GM20000 (cell line): Measurements from ENCODE around the gene DNAH3.
A peak's percentile ranks its signal among the peaks of the same experiment; 100 is the strongest.
"Not testable (repeated sequence)": the region's sequence is repeated elsewhere in the genome, so short reads cannot be mapped to it uniquely, and the experiment has no call there.

Experiments used
- DNase-seq: peaks from one replicate; pipeline ENCODE4 v3.0.0; 2012; ENCODE audit warnings: low spot score
- TF ChIP-seq, protein P1 (sequence below): IDR thresholded peaks from 2 replicates; pipeline ENCODE4 v1.5.1; 2012; ENCODE audit warnings: mild to moderate bottlenecking, control low read depth; ENCODE audit errors: extremely low read depth, missing control alignments

DNAH3 gene

DNA sequence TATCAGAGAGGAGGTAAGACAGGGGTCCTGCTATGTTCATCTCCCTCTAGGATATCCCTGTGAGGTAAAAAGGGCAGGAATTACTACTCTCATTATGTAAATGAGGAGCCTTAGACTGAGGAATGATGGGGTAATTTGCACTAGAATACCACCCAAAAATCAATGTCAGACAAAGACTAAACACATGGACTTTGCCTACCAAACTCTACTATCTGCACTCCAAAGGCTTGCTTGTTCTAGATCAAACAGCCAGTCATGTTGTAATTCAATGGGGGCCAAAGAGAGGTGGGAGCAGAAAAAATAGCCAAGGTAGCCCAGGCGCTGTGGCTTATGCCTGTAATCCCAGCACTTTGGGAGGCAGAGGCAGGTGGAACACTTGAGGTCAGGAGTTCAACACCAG, 129.3 kb downstream of the DNAH3 start:
- TF ChIP-seq, protein P1, sequence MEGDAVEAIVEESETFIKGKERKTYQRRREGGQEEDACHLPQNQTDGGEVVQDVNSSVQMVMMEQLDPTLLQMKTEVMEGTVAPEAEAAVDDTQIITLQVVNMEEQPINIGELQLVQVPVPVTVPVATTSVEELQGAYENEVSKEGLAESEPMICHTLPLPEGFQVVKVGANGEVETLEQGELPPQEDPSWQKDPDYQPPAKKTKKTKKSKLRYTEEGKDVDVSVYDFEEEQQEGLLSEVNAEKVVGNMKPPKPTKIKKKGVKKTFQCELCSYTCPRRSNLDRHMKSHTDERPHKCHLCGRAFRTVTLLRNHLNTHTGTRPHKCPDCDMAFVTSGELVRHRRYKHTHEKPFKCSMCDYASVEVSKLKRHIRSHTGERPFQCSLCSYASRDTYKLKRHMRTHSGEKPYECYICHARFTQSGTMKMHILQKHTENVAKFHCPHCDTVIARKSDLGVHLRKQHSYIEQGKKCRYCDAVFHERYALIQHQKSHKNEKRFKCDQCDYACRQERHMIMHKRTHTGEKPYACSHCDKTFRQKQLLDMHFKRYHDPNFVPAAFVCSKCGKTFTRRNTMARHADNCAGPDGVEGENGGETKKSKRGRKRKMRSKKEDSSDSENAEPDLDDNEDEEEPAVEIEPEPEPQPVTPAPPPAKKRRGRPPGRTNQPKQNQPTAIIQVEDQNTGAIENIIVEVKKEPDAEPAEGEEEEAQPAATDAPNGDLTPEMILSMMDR = no peak
- no peak for DNase-seq

DNA sequence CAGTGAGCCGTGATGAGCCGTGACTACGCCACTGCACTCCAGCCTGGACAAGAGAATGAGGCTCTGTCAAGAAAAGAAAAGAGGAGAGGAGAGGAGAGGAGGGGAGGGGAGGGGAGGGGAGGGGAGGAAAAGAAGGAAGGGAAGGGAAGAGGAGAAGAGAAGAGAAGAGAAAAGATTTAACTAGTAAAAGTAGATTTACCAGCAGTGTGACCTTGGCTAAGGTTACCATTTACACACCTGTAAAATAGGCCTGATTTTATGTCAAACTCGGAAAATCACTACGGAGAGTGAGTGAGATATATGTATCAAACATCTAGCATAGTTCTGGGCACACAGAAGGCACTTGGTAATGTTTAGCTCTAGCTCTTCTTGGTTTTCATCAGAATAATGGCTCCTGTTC, 140.8 kb downstream of the DNAH3 start:
- DNase-seq = no peak
- TF ChIP-seq, protein P1 = no peak

DNA sequence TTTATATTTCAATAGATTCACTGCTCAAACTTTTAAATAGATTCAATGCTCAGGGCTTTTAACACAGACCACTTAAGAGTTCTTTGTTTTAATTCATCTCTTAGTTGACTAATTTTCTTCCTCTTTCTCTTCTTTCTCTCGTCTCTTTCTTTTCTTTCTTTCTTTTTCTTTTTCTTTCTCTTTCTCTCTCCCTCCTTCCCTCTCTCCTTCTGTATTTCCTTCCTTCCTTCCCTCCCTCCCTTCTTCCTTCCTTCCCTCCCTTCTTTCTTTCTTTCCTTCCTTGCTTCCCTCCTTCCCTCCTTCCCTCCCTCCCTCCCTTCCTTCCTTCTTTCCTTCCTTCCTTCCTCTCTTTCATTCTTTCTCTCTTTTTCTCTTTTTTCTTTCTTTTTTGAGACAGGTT, 145.6 kb downstream of the DNAH3 start:
- DNase-seq = no peak
- TF ChIP-seq, protein P1 = no peak

DNA sequence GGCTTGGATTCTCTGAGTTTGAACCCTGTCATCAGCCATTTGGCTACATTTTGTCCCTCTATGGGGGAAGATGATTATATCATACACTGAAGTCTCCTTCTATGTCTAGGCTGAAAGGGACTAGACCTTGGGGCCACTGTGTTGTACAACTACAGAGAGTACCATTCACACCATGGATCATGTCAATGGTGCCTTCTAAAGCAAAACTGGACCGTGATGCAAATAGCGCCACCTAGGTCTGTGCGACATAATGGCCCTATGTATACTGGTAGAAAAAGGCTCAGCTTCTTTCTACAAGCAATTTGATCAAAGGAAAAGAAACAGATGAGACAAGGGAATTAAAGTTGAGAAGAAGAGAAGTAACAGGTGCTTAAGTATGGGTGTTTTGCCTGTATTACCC, 149.4 kb downstream of the DNAH3 start:
- TF ChIP-seq, protein P1 = peak; percentile 11
- peak; percentile 40 for DNase-seq

DNA sequence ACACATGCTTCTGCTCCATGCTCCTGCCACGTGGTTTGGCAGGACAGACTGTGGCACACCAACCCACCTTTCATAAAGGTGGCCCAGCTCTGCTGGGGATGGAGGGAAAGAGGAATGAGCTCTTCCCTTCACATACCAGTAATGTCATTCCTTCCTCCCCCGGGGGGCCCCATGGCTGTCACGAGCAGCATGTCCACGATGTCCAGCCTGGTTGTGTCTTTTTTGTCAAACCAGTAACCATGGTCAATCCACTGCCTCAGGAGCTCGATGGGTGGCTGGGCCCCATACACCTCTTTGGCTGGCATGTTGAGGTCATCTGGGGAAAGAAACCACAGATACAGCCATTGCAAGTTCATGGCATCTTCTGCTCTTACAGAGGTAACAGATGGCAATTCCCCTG, 153.5 kb downstream of the DNAH3 start:
- no peak for DNase-seq
- TF ChIP-seq, protein P1 = no peak

DNA sequence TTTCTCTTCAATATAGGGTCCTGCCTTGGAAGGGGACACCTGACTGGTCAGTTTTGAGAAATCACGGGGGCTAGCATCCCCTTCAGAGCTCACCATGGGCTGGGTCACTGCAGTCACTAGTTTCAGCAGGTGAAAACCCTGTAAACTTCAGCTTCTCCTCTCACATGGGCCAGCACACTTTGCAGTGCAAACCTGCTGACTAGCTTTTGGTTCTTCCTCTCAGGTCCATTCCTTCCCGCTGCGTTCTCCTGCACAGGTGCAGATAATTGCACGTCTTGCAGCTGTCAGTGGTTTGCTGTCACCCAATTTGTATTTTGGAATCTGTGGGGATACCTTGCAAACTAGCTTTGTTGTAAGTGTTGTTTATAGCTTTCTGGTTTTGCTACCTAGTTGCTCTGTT, 154.9 kb downstream of the DNAH3 start:
- TF ChIP-seq, protein P1 = no peak

DNA sequence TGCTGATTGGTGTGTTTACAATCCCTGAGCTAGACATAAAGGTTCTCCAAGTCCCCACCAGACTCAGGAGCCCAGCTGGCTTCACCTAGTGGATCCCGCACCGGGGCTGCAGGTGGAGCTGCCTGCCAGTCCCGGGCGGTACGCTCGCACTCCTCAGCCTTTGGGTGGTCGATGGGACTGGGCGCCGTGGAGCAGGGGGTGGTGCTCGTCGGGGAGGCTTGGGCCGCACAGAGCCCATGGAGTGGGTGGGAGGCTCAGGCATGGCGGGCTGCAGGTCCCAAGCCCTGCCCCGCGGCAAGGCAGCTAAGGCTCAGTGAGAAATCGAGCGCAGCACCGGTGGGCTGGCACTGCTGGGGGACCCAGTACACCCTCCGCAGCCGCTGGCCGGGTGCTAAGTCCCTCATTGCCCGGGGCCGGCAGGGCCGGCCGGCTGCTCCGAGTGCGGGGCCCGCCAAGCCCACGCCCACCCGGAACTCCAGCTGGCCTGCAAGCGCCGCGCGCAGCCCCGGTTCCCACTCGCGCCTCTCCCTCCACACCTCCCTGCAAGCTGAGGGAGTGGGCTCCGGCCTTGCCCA, 161.1 kb downstream of the DNAH3 start:
- not testable (repeated sequence) for DNase-seq

More for the DNA sequence above, 154.9 kb downstream of the DNAH3 start:
- peak; percentile 3 for DNase-seq

DNA sequence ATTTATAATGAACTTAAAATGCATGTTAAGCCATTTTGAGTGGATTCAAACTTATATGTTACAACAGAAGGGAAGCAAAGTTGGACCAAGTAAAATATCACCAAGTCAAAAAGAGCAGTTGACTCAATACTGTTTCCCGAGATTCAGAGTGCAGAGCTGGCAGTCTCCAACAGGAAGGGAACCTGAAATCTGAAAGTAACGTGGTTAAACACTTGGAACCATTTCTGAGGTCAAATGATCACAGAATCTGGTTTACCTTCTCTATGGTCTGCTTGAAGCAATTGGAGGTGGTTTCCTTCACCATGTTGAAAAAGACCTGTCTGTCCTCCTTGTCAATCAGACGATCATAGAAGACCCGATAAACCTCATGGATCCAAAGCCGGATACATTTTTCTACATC, 163.6 kb downstream of the DNAH3 start:
- TF ChIP-seq, protein P1 = no peak
- no peak for DNase-seq
